ENCODE data around the gene SPATA20. TPM values are rescaled to one million over a fixed set of nuclear protein-coding genes. Genes with fewer than 3 reads are reported as not detected.

Gene SPATA20
- total RNA-seq, 2 experiments from 2014 or later = 10.2 to 10.3 TPM

DNA sequence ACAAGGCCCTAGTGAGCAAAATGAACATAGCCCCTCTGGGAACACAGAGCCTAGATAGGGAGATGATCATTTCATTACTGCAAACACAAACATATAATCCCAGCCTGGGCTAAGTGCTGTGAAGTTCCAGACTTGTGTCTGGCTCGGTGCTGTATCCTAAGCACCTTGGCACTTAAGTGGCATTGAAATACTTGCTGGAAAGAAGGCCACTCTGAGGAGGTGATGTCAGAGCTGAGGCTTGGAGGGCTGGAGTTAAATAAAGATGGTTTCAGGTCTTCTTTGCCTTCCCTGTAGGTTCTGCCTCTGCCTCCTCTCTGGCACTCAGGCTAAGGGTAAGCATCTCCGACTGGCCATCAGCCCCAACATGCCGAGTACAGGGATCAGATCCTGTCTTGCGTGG, 11.1 kb downstream of the SPATA20 start:
- intact Hi-C loops (cut with DNase I, micrococcal nuclease) = loop anchor here in 1 of 2 experiments (5.0 kb wide), 1 partner anchor 136 kb away; no protein-coding TSS in a partner anchor
- Histone ChIP-seq H3K36me3 (ENCODE audit: insufficient read depth, low read length) (no peaks in the 10 kb centered on the region), H3K9me3 (ENCODE audit: control insufficient read depth in 1 of 2, insufficient read depth in 1 of 2, low read length in 2 of 2) (peaks cover 0 to 24% of the 10 kb centered on the region in 2 experiments), H3K4me3 (ENCODE audit: low read length) (no peak overlapping the region), H3K27ac (ENCODE audit: low read depth in 1 of 2, low read length in 2 of 2) (no peak overlapping the region), H3K4me1 (ENCODE audit: insufficient read depth, low read length) (peaks cover 41% of the 10 kb centered on the region), H3K27me3 (ENCODE audit: control insufficient read depth in 1 of 2, insufficient read depth in 2 of 2, low read length in 2 of 2) (peaks cover 45 to 46% of the 10 kb centered on the region in 2 experiments)
- POLR2A ChIA-PET = no interaction called here
- ATAC-seq (ENCODE audit: poor library complexity) (no peak), DNase-seq (no peak)
- TF ChIP-seq, protein P1, sequence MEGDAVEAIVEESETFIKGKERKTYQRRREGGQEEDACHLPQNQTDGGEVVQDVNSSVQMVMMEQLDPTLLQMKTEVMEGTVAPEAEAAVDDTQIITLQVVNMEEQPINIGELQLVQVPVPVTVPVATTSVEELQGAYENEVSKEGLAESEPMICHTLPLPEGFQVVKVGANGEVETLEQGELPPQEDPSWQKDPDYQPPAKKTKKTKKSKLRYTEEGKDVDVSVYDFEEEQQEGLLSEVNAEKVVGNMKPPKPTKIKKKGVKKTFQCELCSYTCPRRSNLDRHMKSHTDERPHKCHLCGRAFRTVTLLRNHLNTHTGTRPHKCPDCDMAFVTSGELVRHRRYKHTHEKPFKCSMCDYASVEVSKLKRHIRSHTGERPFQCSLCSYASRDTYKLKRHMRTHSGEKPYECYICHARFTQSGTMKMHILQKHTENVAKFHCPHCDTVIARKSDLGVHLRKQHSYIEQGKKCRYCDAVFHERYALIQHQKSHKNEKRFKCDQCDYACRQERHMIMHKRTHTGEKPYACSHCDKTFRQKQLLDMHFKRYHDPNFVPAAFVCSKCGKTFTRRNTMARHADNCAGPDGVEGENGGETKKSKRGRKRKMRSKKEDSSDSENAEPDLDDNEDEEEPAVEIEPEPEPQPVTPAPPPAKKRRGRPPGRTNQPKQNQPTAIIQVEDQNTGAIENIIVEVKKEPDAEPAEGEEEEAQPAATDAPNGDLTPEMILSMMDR (IDR thresholded peaks at IDR 0.05) = no peak
- Mint-ChIP-seq H3K4me1 (ENCODE audit: low read depth) (peaks cover 27% of the 10 kb centered on the region), H3K36me3 (ENCODE audit: low read depth) (no peaks in the 10 kb centered on the region), H3K27ac (no peak overlapping the region), H3K27me3 (peaks cover 55% of the 10 kb centered on the region), H3K4me3 (peak overlapping the region; percentile 45), H3K9me3 (no peaks in the 10 kb centered on the region)
- CTCF ChIA-PET = no interaction called here

GRCh38 chr17:50558581-50558940, 11.6 kb downstream of the SPATA20 start:
- Histone ChIP-seq H3K27me3 (ENCODE audit: control insufficient read depth in 1 of 2, insufficient read depth in 2 of 2, low read length in 2 of 2) (peaks cover 50 to 51% of the 10 kb centered on the region in 2 experiments), H3K27ac (ENCODE audit: low read depth in 1 of 2, low read length in 2 of 2) (no peak overlapping the region), H3K4me1 (ENCODE audit: insufficient read depth, low read length) (peaks cover 41% of the 10 kb centered on the region), H3K4me3 (ENCODE audit: low read length) (peak overlapping the region; percentile 60), H3K9me3 (ENCODE audit: control insufficient read depth in 1 of 2, insufficient read depth in 1 of 2, low read length in 2 of 2) (peaks cover 0 to 24% of the 10 kb centered on the region in 2 experiments), H3K36me3 (ENCODE audit: insufficient read depth, low read length) (no peaks in the 10 kb centered on the region)
- Mint-ChIP-seq H3K4me3 (peak overlapping the region; percentile 45), H3K27me3 (peaks cover 60% of the 10 kb centered on the region), H3K36me3 (ENCODE audit: low read depth) (no peaks in the 10 kb centered on the region), H3K4me1 (ENCODE audit: low read depth) (peaks cover 27% of the 10 kb centered on the region), H3K27ac (no peak overlapping the region), H3K9me3 (no peaks in the 10 kb centered on the region)
- intact Hi-C loops (cut with DNase I, micrococcal nuclease) = loop anchor here in 1 of 2 experiments (5.0 kb wide), 1 partner anchor 136 kb away; no protein-coding TSS in a partner anchor
- ChIA-PET CTCF (no interaction called here), POLR2A (no interaction called here)
- ATAC-seq (ENCODE audit: poor library complexity) (no peak), DNase-seq (no peak)
- TF ChIP-seq, protein P1 (IDR thresholded peaks at IDR 0.05) = no peak

- Histone ChIP-seq H3K4me3 (ENCODE audit: low read length) (peak overlapping the region; percentile 60), H3K9me3 (ENCODE audit: control insufficient read depth in 1 of 2, insufficient read depth in 1 of 2, low read length in 2 of 2) (peaks cover 0 to 24% of the 10 kb centered on the region in 2 experiments), H3K27ac (ENCODE audit: low read depth in 1 of 2, low read length in 2 of 2) (no peak overlapping the region), H3K36me3 (ENCODE audit: insufficient read depth, low read length) (no peaks in the 10 kb centered on the region), H3K4me1 (ENCODE audit: insufficient read depth, low read length) (peaks cover 41% of the 10 kb centered on the region), H3K27me3 (ENCODE audit: control insufficient read depth in 1 of 2, insufficient read depth in 2 of 2, low read length in 2 of 2) (peaks cover 54 to 56% of the 10 kb centered on the region in 2 experiments)
- Mint-ChIP-seq H3K4me1 (ENCODE audit: low read depth) (peaks cover 27% of the 10 kb centered on the region), H3K27ac (no peak overlapping the region), H3K36me3 (ENCODE audit: low read depth) (no peaks in the 10 kb centered on the region), H3K9me3 (no peaks in the 10 kb centered on the region), H3K27me3 (peaks cover 65% of the 10 kb centered on the region), H3K4me3 (peak overlapping the region; percentile 82)
- TF ChIP-seq, protein P1 (IDR thresholded peaks at IDR 0.05) = no peak
- ChIA-PET CTCF (interaction anchor here (0.9 kb wide), 1 partner anchor 27 kb away, joined by 3 read pairs; the partner anchor contains the start of gene EPN3), POLR2A (interaction anchor here (4.5 kb wide), 1 partner anchor 17 kb away, joined by 19 read pairs; no protein-coding TSS in a partner anchor)
- DNase-seq (peak in 3 of 14 experiments; percentile 39 to 48 (median 43)), ATAC-seq (ENCODE audit: poor library complexity) (peak; percentile 15)
- intact Hi-C loops (cut with DNase I, micrococcal nuclease) = loop anchor here in 1 of 2 experiments (5.0 kb wide), 1 partner anchor 137 kb away; no protein-coding TSS in a partner anchor
These were observed 12.1 kb downstream of the SPATA20 start for GRCh38 chr17:50558941-50559614.
